Liver (tissue), 9 donors: ENCODE measurements around the gene CACNA1A. TPM values are rescaled to one million over a fixed set of nuclear protein-coding genes. Genes with fewer than 3 reads are reported as not detected.

Experiments
- DNase-seq: peaks from one replicate; pipeline ENCODE4 v3.0.0-alpha.2; 2017; ENCODE audit warnings: low spot score
- H3K27ac ChIP-seq, 2 donors: one replicate each; pipeline ENCODE4 v1.7.0; 2013; ENCODE audit warnings: inconsistent platforms in 2 of 2, low read length in 2 of 2, control low read depth in 1 of 2, low read depth in 1 of 2, mild to moderate bottlenecking in 1 of 2
- H3K27me3 ChIP-seq, 4 donors: one replicate each; pipeline versions ENCODE4 v1.6.1 to v1.7.0; 2013; ENCODE audit warnings: low read length in 3 of 4, inconsistent platforms in 1 of 4, mild to moderate bottlenecking in 1 of 4, moderate library complexity in 1 of 4; ENCODE audit not compliant: control insufficient read depth in 4 of 4, insufficient read depth in 4 of 4
- H3K36me3 ChIP-seq, 4 donors: one replicate each; pipeline versions ENCODE4 v1.6.1 to v1.7.0; 2013; ENCODE audit warnings: low read length in 3 of 4, mild to moderate bottlenecking in 3 of 4, low read depth in 1 of 4, moderate library complexity in 1 of 4; ENCODE audit not compliant: control insufficient read depth in 4 of 4, insufficient read depth in 3 of 4
- H3K4me1 ChIP-seq, 4 donors: one replicate each; pipeline versions ENCODE4 v1.6.1 to v1.7.0; 2013; ENCODE audit warnings: low read length in 3 of 4, mild to moderate bottlenecking in 3 of 4, moderate library complexity in 1 of 4; ENCODE audit not compliant: control insufficient read depth in 4 of 4, insufficient read depth in 4 of 4
- H3K4me3 ChIP-seq, 3 donors: one replicate each; pipeline versions ENCODE4 v1.6.1 to v1.7.0; 2013; ENCODE audit warnings: low read length in 3 of 3, control low read depth in 1 of 3, low read depth in 1 of 3, mild to moderate bottlenecking in 1 of 3
- H3K9ac ChIP-seq, 2 donors: one replicate each; pipeline ENCODE4 v1.7.0; 2013; ENCODE audit warnings: low read length in 2 of 2, mild to moderate bottlenecking in 2 of 2, moderate library complexity in 2 of 2, control low read depth in 1 of 2, low read depth in 1 of 2
- H3K9me3 ChIP-seq, 4 donors: one replicate each; pipeline versions ENCODE4 v1.6.1 to v1.7.0; 2013; ENCODE audit warnings: low read length in 3 of 4; ENCODE audit not compliant: control insufficient read depth in 4 of 4
- EGR1 ChIP-seq, 2 donors: IDR thresholded peaks; 2 replicates each; pipeline ENCODE4 v1.6.1; 2016 to 2018; ENCODE audit warnings: antibody characterized with exemption in 2 of 2, low read depth in 2 of 2
- FOXA1 ChIP-seq: IDR thresholded peaks from 2 replicates; pipeline ENCODE4 v1.6.1; 2016; ENCODE audit warnings: antibody characterized with exemption
- FOXA2 ChIP-seq: IDR thresholded peaks from 2 replicates; pipeline ENCODE4 v1.6.1; 2016; ENCODE audit warnings: antibody characterized with exemption
- GABPA ChIP-seq, 2 donors: IDR thresholded peaks in 1 of 2; conservative IDR thresholded peaks in 1 of 2; 2 replicates each; pipeline ENCODE4 v1.6.1; 2016; ENCODE audit warnings: antibody characterized with exemption in 2 of 2, mild to moderate bottlenecking in 1 of 2, moderate library complexity in 1 of 2
- HNF4A ChIP-seq, 2 donors: conservative IDR thresholded peaks; 2 replicates each; pipeline ENCODE4 v1.6.1; 2016; ENCODE audit warnings: antibody characterized with exemption in 2 of 2, mild to moderate bottlenecking in 2 of 2
- HNF4G ChIP-seq: IDR thresholded peaks from 2 replicates; pipeline ENCODE4 v1.6.1; 2016; ENCODE audit warnings: antibody characterized with exemption
- JUND ChIP-seq, 2 donors: IDR thresholded peaks; 2 replicates each; pipeline ENCODE4 v1.6.1; 2016; ENCODE audit warnings: antibody characterized with exemption in 2 of 2
- NR2F2 ChIP-seq: IDR thresholded peaks from 2 replicates; pipeline ENCODE4 v1.6.1; 2016; ENCODE audit warnings: antibody characterized with exemption
- RAD21 ChIP-seq, 2 donors: IDR thresholded peaks; 2 replicates each; pipeline ENCODE4 v1.6.1; 2016; ENCODE audit warnings: antibody characterized with exemption in 2 of 2, mild to moderate bottlenecking in 2 of 2
- RXRA ChIP-seq, 2 donors: IDR thresholded peaks; 2 replicates each; pipeline ENCODE4 v1.6.1; 2017 to 2018; ENCODE audit warnings: antibody characterized with exemption in 2 of 2, mild to moderate bottlenecking in 1 of 2
- SP1 ChIP-seq: IDR thresholded peaks from 2 replicates; pipeline ENCODE4 v1.6.1; 2018; ENCODE audit warnings: antibody characterized with exemption, mild to moderate bottlenecking
- TAF1 ChIP-seq: conservative IDR thresholded peaks from 2 replicates; pipeline ENCODE4 v1.6.1; 2016; ENCODE audit warnings: antibody characterized with exemption, mild to moderate bottlenecking
- YY1 ChIP-seq: IDR thresholded peaks from 2 replicates; pipeline ENCODE4 v1.6.1; 2016; ENCODE audit warnings: antibody characterized with exemption, mild to moderate bottlenecking
- WGBS: extraction: QIAGEN DNeasy Blood & Tissue Kit; methylation state at CpG from one replicate; pipeline ENCODE4 v1.1.7; 2013; 5-methylcytosine and 5-hydroxymethylcytosine counted together
- polyA plus RNA-seq, 2 donors: library from polyadenylated mRNA; stranded (reverse) in 1 of 2; unstranded in 1 of 2; fragments of 200-250 nt in 1 of 2; fragments of >200 nt in 1 of 2; fragmentation: Nextera tagmentation in 1 of 2; extraction: Ambion mirVana in 1 of 2; gene quantifications; one replicate each; pipeline versions ENCODE4 v1.2.1 to v1.2.3, GENCODE V29; 2013 to 2015
- total RNA-seq, 2 donors: library from RNA; depleted of rRNA; stranded (reverse); fragments of >200 nt; gene quantifications; one replicate each; pipeline ENCODE4 v1.2.3, GENCODE V29; 2014
- TF ChIP-seq, protein P1 (sequence below): IDR thresholded peaks from 2 replicates; pipeline ENCODE4 v1.6.1; 2016; ENCODE audit warnings: antibody characterized with exemption
- TF ChIP-seq, protein P2 (sequence below): IDR thresholded peaks from 2 replicates; pipeline ENCODE4 v1.6.1; 2016; ENCODE audit warnings: antibody characterized with exemption
- TF ChIP-seq, protein P3 (sequence below): IDR thresholded peaks from 2 replicates; pipeline ENCODE4 v1.6.1; 2016; ENCODE audit warnings: antibody characterized with exemption
- TF ChIP-seq, protein P4 (sequence below): fragments of 150-350 bp; IDR thresholded peaks from 2 replicates; pipeline ENCODE4 v1.5.1; 2017; ENCODE audit warnings: improper control_type of control experiment, low read depth, low read length; ENCODE audit not compliant: missing input control
- TF ChIP-seq, protein P5 (sequence below): IDR thresholded peaks from 2 replicates; pipeline ENCODE4 v1.6.1; 2016; ENCODE audit warnings: antibody characterized with exemption, mild to moderate bottlenecking
- donor health status: healthy.
- donor health status: healthy.
- donor health status: healthy.
- donor health status: healthy.
- donor health status: healthy.

Gene CACNA1A
- total and polyA plus RNA-seq, 4 donors = 0.09 to 0.17 (median 0.17) TPM; not detected in 1

DNA sequence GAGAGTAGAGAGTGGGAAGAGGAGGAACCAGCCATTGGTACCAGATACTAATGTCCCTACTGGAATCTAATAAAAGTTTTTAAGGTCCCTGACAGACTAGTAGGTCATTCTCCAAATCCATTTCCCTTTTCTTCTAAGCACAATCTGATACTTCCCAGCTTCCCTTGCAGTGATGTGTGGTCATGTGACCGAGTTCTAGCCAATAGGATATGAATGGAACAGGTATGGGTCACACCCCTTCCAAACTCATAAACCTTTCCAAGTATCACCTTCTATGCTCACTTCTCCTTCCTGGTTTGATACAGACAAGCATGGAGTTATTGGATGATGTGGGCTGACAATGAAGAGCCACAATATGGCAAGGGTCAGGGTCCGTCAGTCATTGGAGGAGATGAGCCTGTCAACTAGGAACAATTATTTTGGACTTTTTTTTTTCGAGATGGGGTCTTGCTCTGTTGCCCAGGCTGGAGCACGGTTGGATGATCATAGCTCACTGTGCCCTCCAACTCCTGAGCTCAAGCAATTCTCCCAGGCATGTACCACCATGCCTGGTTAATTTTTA, 54.8 kb downstream of the CACNA1A start:
- no peak for DNase-seq
- peaks cover 7 to 14% (median 11%) of the 10 kb centered on the region in 4 donors for H3K9me3 ChIP-seq
- no peak overlapping the region for H3K4me3 ChIP-seq
- peaks cover 0 to 3% (median 0%) of the 10 kb centered on the region in 4 donors for H3K27me3 ChIP-seq
- 70% methylated on average over 4 of the region's 4 CpGs for WGBS
- H3K4me1 ChIP-seq = no peaks in the 10 kb centered on the region
- H3K36me3 ChIP-seq = no peaks in the 10 kb centered on the region
- no peak overlapping the region for H3K9ac ChIP-seq
- no peak for TF ChIP-seq NR2F2
- TF ChIP-seq, protein P1, sequence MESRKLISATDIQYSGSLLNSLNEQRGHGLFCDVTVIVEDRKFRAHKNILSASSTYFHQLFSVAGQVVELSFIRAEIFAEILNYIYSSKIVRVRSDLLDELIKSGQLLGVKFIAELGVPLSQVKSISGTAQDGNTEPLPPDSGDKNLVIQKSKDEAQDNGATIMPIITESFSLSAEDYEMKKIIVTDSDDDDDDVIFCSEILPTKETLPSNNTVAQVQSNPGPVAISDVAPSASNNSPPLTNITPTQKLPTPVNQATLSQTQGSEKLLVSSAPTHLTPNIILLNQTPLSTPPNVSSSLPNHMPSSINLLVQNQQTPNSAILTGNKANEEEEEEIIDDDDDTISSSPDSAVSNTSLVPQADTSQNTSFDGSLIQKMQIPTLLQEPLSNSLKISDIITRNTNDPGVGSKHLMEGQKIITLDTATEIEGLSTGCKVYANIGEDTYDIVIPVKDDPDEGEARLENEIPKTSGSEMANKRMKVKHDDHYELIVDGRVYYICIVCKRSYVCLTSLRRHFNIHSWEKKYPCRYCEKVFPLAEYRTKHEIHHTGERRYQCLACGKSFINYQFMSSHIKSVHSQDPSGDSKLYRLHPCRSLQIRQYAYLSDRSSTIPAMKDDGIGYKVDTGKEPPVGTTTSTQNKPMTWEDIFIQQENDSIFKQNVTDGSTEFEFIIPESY = no peak
- TF ChIP-seq, protein P2, sequence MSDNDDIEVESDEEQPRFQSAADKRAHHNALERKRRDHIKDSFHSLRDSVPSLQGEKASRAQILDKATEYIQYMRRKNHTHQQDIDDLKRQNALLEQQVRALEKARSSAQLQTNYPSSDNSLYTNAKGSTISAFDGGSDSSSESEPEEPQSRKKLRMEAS = no peak
- no peak for TF ChIP-seq FOXA2
- TF ChIP-seq SP1 = no peak
- TF ChIP-seq RXRA (IDR thresholded peaks at IDR 0.05) = no peak
- TF ChIP-seq EGR1 (IDR thresholded peaks at IDR 0.05; ENCODE audit: low read depth in 2 of 2) = no peak
- TF ChIP-seq, protein P3, sequence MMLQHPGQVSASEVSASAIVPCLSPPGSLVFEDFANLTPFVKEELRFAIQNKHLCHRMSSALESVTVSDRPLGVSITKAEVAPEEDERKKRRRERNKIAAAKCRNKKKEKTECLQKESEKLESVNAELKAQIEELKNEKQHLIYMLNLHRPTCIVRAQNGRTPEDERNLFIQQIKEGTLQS = no peak
- no peak for TF ChIP-seq HNF4A (conservative IDR thresholded peaks at IDR 0.05)
- no peak for TF ChIP-seq RAD21 (IDR thresholded peaks at IDR 0.05)
- TF ChIP-seq, protein P4, sequence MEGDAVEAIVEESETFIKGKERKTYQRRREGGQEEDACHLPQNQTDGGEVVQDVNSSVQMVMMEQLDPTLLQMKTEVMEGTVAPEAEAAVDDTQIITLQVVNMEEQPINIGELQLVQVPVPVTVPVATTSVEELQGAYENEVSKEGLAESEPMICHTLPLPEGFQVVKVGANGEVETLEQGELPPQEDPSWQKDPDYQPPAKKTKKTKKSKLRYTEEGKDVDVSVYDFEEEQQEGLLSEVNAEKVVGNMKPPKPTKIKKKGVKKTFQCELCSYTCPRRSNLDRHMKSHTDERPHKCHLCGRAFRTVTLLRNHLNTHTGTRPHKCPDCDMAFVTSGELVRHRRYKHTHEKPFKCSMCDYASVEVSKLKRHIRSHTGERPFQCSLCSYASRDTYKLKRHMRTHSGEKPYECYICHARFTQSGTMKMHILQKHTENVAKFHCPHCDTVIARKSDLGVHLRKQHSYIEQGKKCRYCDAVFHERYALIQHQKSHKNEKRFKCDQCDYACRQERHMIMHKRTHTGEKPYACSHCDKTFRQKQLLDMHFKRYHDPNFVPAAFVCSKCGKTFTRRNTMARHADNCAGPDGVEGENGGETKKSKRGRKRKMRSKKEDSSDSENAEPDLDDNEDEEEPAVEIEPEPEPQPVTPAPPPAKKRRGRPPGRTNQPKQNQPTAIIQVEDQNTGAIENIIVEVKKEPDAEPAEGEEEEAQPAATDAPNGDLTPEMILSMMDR = no peak
- TF ChIP-seq, protein P5, sequence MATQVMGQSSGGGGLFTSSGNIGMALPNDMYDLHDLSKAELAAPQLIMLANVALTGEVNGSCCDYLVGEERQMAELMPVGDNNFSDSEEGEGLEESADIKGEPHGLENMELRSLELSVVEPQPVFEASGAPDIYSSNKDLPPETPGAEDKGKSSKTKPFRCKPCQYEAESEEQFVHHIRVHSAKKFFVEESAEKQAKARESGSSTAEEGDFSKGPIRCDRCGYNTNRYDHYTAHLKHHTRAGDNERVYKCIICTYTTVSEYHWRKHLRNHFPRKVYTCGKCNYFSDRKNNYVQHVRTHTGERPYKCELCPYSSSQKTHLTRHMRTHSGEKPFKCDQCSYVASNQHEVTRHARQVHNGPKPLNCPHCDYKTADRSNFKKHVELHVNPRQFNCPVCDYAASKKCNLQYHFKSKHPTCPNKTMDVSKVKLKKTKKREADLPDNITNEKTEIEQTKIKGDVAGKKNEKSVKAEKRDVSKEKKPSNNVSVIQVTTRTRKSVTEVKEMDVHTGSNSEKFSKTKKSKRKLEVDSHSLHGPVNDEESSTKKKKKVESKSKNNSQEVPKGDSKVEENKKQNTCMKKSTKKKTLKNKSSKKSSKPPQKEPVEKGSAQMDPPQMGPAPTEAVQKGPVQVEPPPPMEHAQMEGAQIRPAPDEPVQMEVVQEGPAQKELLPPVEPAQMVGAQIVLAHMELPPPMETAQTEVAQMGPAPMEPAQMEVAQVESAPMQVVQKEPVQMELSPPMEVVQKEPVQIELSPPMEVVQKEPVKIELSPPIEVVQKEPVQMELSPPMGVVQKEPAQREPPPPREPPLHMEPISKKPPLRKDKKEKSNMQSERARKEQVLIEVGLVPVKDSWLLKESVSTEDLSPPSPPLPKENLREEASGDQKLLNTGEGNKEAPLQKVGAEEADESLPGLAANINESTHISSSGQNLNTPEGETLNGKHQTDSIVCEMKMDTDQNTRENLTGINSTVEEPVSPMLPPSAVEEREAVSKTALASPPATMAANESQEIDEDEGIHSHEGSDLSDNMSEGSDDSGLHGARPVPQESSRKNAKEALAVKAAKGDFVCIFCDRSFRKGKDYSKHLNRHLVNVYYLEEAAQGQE = no peak
- no peak for TF ChIP-seq YY1
- TF ChIP-seq HNF4G = no peak
- TF ChIP-seq FOXA1 = no peak
- TF ChIP-seq GABPA (IDR thresholded peaks at IDR 0.05 in 1 of 2, conservative IDR thresholded peaks at IDR 0.05 in 1 of 2) = no peak
- no peak for TF ChIP-seq JUND (IDR thresholded peaks at IDR 0.05)
- TF ChIP-seq TAF1 = no peak
- H3K27ac ChIP-seq = no peak overlapping the region
